SH-SY5Y (cell line): Measurements from ENCODE around the gene ADRA2C.

Experiments used
- GATA2 ChIP-seq: IDR thresholded peaks from 2 replicates; pipeline ENCODE4 v1.6.1; 2011; ENCODE audit warnings: mild to moderate bottlenecking, low read depth, low read length
- GATA3 ChIP-seq: IDR thresholded peaks from 2 replicates; pipeline ENCODE4 v1.6.1; 2011; ENCODE audit warnings: low read depth, mild to moderate bottlenecking, low read length, moderate library complexity

GRCh38 chr4:3753726-3754412 is 12.3 kb upstream of the ADRA2C start:
- TF ChIP-seq GATA2 (no peak), GATA3 (no peak)
